RPMI8226 (cell line): ENCODE data around the gene KIAA0513.

ENCODE experiments used
- DNase-seq: peaks from one replicate; pipeline ENCODE4 v3.0.0-alpha.2; 2015

Gene KIAA0513

GRCh38 chr16:85138825-85139627 is 111.4 kb downstream of the KIAA0513 start:
- peak; percentile 57 for DNase-seq

GRCh38 chr16:85139881-85140339 is 112.3 kb downstream of the KIAA0513 start:
- no peak for DNase-seq

- DNase-seq = no peak
Measured at GRCh38 chr16:85140455-85141012, 112.9 kb downstream of the KIAA0513 start.

GRCh38 chr16:85141491-85142128 is 114.0 kb downstream of the KIAA0513 start:
- DNase-seq = no peak

- DNase-seq = no peak
Measured at GRCh38 chr16:85142129-85142513, 114.5 kb downstream of the KIAA0513 start.

- no peak for DNase-seq
Measured at GRCh38 chr16:85142771-85143211, 115.2 kb downstream of the KIAA0513 start.
